GM12865 (cell line): ENCODE measurements around the gene CCDC180.

Experiments
- DNase-seq: peaks from one replicate; pipeline ENCODE4 v3.0.0; 2010; ENCODE audit warnings: low read depth
- H3K4me3 ChIP-seq: 2 replicates; pipeline ENCODE4 v1.5.1; 2011; ENCODE audit warnings: mild to moderate bottlenecking, low read depth, low read length, control low read depth
- TF ChIP-seq, protein P1 (sequence below): IDR thresholded peaks from 2 replicates; pipeline ENCODE4 v1.5.1; 2011; ENCODE audit warnings: low read length, control low read depth, low read depth, inconsistent platforms; ENCODE audit not compliant: insufficient read depth; ENCODE audit errors: missing control alignments

CCDC180 gene

DNA sequence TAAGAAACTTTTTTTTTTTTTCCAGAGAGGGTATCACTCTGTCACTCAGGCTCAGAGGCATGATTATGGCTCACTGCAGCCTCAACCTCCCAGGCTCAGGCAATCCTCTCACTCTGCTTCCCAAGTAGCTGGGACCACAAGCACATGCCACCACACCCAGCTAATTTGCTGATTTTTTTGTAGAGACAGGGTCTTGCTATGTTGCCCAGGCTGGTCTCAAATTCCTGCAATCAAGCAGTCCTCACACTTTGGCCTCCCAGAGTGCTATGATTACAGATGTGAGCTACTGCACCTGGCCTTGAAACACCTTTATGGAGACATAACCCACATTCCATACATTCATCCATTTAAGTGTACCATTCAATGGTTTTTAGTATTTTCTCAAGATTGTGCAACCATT is 23.7 kb upstream of the CCDC180 start:
- DNase-seq, result no peak
- TF ChIP-seq, protein P1, sequence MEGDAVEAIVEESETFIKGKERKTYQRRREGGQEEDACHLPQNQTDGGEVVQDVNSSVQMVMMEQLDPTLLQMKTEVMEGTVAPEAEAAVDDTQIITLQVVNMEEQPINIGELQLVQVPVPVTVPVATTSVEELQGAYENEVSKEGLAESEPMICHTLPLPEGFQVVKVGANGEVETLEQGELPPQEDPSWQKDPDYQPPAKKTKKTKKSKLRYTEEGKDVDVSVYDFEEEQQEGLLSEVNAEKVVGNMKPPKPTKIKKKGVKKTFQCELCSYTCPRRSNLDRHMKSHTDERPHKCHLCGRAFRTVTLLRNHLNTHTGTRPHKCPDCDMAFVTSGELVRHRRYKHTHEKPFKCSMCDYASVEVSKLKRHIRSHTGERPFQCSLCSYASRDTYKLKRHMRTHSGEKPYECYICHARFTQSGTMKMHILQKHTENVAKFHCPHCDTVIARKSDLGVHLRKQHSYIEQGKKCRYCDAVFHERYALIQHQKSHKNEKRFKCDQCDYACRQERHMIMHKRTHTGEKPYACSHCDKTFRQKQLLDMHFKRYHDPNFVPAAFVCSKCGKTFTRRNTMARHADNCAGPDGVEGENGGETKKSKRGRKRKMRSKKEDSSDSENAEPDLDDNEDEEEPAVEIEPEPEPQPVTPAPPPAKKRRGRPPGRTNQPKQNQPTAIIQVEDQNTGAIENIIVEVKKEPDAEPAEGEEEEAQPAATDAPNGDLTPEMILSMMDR, result no peak

DNA sequence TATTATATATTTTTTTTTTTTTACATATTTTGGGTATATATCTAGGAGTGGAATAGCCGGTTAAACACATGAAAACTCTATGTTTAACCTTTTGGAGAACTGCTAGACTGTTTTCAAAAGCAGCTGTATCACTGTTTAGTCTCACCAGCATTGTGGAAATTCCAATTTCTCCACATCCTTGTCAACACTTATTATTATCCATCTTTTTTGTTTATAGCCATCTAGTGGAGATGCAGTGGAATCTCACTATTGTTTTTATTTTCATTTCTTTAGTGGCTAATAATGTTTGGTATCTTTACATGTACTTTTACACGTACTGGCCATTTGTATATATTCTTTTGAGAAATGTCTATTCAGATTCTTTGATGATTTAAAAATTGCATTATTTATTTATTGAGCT is 22.7 kb upstream of the CCDC180 start:
- TF ChIP-seq, protein P1, result no peak
- no peak overlapping the region for H3K4me3 ChIP-seq
- no peak for DNase-seq

More for the DNA sequence above, 23.7 kb upstream of the CCDC180 start:
- no peak overlapping the region for H3K4me3 ChIP-seq

DNA sequence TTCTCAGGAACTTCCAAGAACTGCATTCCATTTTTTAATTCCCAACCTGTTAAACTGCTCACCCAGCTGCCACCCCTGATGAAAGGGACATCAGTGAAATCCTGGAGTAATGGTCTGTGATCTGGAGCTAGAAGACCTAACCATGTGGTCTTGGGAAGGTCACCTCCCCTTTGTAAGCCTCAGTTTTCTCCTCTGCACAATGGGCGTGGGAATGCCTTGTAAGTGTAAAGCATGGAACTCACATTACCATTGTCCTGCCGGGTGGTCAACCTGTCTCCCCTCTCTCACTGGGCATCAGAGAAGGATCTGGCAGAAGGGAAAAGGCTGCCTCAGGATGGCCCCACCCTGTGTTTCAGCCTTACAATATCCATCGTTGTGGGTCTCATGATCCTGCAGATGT is 15.3 kb upstream of the CCDC180 start:
- H3K4me3 ChIP-seq, result no peak overlapping the region
- no peak for DNase-seq
- TF ChIP-seq, protein P1, result no peak

DNA sequence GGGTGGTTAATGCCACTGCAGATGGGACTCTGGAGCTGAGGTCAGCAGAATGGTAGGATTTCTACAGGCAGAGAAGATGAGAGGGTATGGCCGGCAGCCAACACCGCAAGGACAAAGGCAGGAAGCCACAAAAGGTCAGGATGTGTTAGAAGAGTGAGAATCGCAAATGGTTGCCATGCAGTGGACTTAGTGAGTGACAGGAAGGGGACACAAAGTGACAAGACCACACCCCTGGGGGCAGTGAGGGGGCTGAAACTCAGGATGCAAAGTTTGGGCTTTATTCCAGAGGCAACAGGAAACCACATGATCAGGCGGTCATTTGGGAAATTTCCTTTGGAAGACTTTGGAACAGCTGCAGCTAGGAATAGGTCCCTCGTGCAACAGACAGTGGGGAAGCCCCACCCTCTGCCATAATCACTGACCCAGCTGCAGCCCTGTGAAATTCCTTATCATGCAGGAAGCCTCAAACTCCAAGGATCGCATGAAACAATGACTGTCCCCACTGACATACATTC is 14.2 kb upstream of the CCDC180 start:
- no peak overlapping the region for H3K4me3 ChIP-seq
- TF ChIP-seq, protein P1, result no peak
- DNase-seq, result no peak

DNA sequence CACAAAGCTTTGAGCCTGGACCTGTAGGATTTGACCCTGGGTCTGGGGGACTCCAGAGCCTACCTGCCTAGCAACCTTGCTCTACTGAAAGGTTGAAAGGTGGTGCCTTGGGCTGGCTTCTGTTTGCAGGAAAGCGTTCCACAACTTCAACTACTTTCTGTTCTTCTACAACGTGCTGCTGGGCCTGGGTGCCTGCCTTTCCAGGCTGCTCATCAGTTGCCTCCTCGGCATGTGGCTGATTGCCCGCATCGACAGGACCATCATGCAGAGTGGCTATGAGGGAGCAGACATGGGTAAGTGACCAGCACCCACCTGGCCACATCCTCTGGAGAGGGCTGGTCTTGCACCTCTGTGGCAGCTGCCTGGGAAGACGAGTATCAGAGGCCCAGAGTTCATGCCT is 13.6 kb upstream of the CCDC180 start:
- TF ChIP-seq, protein P1, result no peak
- no peak for DNase-seq
- no peak overlapping the region for H3K4me3 ChIP-seq

DNA sequence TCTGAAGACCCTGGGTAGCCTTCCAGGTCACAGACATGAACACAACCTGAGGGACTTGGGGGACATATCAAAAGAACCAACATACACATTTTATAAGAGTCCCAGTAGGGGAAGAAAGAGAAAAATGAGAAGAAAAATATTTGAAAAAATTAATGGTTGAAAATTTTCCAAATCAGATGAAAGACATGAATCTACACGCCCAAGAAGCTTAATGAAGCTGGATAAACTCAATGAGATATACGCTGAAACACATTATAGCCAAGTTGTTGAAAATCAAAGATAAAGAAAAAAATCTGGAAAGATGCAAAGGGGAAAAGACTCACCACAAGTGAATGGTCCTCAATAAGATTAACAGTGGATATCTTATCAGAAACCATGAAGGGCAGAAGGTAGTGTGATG is 9.6 kb upstream of the CCDC180 start:
- TF ChIP-seq, protein P1, result no peak

DNA sequence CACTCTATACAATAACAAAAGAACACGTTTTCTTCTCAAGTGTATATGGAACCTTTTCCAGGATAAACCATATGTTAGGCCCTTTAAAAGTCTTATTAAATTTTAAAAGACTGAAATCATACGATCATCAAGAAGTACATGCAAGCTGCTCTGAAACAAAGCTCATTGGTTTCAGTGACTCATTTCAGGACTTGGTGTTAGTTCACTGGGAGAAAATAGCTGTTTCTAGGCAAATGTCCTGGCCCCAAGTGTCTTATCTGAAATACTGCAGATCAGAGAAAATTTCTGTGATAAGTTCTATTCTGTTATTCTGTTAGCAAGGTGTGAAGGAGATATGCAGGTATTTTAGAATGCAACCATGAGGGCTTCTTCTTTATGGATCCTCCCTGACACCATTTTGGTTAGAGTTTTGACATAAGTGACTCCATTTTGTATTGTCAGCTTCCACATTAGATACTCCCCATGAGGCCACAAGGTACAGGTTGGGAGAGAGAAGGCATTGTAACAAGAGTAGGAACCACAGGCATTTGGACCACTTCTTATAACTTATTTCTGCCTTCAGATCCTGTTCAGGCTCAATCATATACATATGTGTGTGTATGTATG is 7.5 kb upstream of the CCDC180 start:
- TF ChIP-seq, protein P1, result no peak
- DNase-seq, result peak; percentile 79
- no peak overlapping the region for H3K4me3 ChIP-seq

More for the DNA sequence above, 9.6 kb upstream of the CCDC180 start:
- H3K4me3 ChIP-seq, result no peak overlapping the region
- DNase-seq, result no peak
